Measurements from ENCODE around the gene TNS4. TPM values are rescaled to one million over a fixed set of nuclear protein-coding genes. Genes with fewer than 3 reads are reported as not detected.

TNS4 gene
- total RNA-seq, 1 donor from 2014 or later = 0.18 TPM

- H3K27me3 Mint-ChIP-seq = peaks cover 14% of the 10 kb centered on the region
- no peak overlapping the region for H3K27ac Mint-ChIP-seq
- no peaks in the 10 kb centered on the region for H3K36me3 Mint-ChIP-seq (ENCODE audit: low read depth)
- TF ChIP-seq, protein P1, sequence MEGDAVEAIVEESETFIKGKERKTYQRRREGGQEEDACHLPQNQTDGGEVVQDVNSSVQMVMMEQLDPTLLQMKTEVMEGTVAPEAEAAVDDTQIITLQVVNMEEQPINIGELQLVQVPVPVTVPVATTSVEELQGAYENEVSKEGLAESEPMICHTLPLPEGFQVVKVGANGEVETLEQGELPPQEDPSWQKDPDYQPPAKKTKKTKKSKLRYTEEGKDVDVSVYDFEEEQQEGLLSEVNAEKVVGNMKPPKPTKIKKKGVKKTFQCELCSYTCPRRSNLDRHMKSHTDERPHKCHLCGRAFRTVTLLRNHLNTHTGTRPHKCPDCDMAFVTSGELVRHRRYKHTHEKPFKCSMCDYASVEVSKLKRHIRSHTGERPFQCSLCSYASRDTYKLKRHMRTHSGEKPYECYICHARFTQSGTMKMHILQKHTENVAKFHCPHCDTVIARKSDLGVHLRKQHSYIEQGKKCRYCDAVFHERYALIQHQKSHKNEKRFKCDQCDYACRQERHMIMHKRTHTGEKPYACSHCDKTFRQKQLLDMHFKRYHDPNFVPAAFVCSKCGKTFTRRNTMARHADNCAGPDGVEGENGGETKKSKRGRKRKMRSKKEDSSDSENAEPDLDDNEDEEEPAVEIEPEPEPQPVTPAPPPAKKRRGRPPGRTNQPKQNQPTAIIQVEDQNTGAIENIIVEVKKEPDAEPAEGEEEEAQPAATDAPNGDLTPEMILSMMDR (IDR thresholded peaks at IDR 0.05) = no peak
- no peak overlapping the region for H3K4me3 Mint-ChIP-seq
- ChIA-PET CTCF (interaction anchor here (1.5 kb wide), 1 partner anchor 64 kb away, joined by 3 read pairs; no protein-coding TSS in a partner anchor), POLR2A (interaction anchor here (0.6 kb wide), 1 partner anchor 15 kb away, joined by 4 read pairs; no protein-coding TSS in a partner anchor)
- ATAC-seq (ENCODE audit: low read depth) = no peak
- intact Hi-C loops (cut with micrococcal nuclease) = no loop called here
- H3K4me1 Mint-ChIP-seq = peaks cover 5% of the 10 kb centered on the region
- no peak for DNase-seq
- no peaks in the 10 kb centered on the region for H3K9me3 Mint-ChIP-seq
These were observed 5.3 kb downstream of the TNS4 start for GRCh38 chr17:40496170-40496569.

DNA sequence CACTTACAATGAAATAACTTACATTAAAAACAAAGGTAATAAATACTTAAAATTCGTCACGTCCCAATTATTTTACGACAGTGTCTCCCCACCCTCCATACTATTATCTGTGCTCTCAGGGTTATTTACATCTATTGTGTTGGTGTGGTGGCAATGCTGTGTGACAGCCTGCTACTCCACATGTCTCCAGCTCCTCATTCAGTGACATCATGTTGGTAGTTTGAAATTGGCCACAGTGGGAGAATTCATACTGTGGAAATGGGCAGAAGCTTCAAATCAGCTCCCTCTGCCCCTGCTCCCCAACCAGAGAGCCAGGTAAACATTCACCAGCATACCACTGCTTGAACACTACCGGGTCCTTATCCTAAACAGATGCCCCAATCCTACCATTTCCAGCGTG, 6.3 kb downstream of the TNS4 start:
- CTCF ChIA-PET = no interaction called here
- Mint-ChIP-seq H3K36me3 (ENCODE audit: low read depth) (no peaks in the 10 kb centered on the region), H3K4me3 (no peak overlapping the region), H3K27me3 (peaks cover 10% of the 10 kb centered on the region), H3K27ac (no peak overlapping the region), H3K9me3 (no peaks in the 10 kb centered on the region), H3K4me1 (peaks cover 15% of the 10 kb centered on the region)
- ATAC-seq (ENCODE audit: low read depth) (no peak), DNase-seq (no peak)
- intact Hi-C loops (cut with micrococcal nuclease) = no loop called here
- POLR2A ChIA-PET = no interaction called here
- TF ChIP-seq, protein P1 (IDR thresholded peaks at IDR 0.05) = no peak

DNA sequence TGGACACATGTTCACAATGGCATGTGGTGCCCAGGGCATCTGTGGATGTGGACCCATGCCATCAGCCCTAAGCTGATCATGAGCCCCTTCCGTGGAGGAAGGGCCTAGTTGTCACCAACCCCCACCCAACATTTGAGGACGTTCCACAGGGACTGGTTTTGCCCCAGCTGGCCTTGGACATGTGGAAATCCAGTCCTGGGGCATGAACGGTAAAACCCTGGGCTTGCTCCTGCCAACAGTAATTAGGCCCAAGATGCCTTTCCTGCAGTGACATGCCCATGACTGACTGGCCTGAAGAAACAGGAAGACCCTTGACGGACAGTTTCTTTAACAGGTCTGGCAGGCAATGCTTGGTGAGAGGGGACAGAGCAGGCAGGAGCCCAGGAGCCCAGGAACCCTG, 7.7 kb downstream of the TNS4 start:
- Mint-ChIP-seq H3K4me3 (no peak overlapping the region), H3K27ac (no peak overlapping the region), H3K4me1 (peaks cover 26% of the 10 kb centered on the region), H3K9me3 (no peaks in the 10 kb centered on the region), H3K27me3 (peaks cover 2% of the 10 kb centered on the region), H3K36me3 (ENCODE audit: low read depth) (no peaks in the 10 kb centered on the region)
- no peak for DNase-seq
- ChIA-PET CTCF (interaction anchor here (1.1 kb wide), 1 partner anchor 40 kb away, joined by 5 read pairs; no protein-coding TSS in a partner anchor), POLR2A (no interaction called here)
- intact Hi-C loops (cut with micrococcal nuclease) = no loop called here
- ATAC-seq (ENCODE audit: low read depth) = no peak
- TF ChIP-seq, protein P1 (IDR thresholded peaks at IDR 0.05) = no peak

GRCh38 chr17:40491486-40491885, 9.9 kb downstream of the TNS4 start:
- no peak overlapping the region for H3K27ac Mint-ChIP-seq
- no peaks in the 10 kb centered on the region for H3K9me3 Mint-ChIP-seq
- DNase-seq = no peak
- H3K4me3 Mint-ChIP-seq = no peak overlapping the region
- TF ChIP-seq, protein P1 (IDR thresholded peaks at IDR 0.05) = no peak
- intact Hi-C loops (cut with micrococcal nuclease) = no loop called here
- ChIA-PET CTCF (no interaction called here), POLR2A (no interaction called here)
- no peaks in the 10 kb centered on the region for H3K27me3 Mint-ChIP-seq
- H3K36me3 Mint-ChIP-seq (ENCODE audit: low read depth) = no peaks in the 10 kb centered on the region
- peaks cover 27% of the 10 kb centered on the region for H3K4me1 Mint-ChIP-seq
- no peak for ATAC-seq (ENCODE audit: low read depth)

DNA sequence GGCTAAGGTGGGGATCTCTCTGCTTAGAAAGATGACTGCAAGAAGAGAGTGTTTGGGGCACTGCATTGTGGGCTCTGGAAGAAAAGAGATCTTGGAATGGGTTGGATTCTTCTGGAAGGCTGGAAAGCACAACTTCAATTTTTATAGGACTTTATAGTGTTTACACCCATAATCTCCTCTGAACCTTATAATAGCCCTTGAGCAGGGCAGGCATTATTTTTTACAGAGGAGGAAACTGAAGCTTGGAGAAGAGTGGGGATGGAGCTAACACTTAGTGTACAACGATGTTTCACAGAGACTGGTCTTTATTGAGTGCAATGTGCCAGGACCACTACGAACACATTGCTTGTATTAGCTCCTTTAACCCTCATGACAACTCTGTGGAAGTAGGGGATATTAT, 10.4 kb downstream of the TNS4 start:
- ChIA-PET CTCF (interaction anchor here (0.7 to 0.8 kb wide), 2 partner anchors 16 to 22 kb away, joined by 3 read pairs; no protein-coding TSS in a partner anchor), POLR2A (no interaction called here)
- Mint-ChIP-seq H3K27ac (no peak overlapping the region), H3K9me3 (no peaks in the 10 kb centered on the region), H3K36me3 (ENCODE audit: low read depth) (no peaks in the 10 kb centered on the region), H3K4me1 (peaks cover 27% of the 10 kb centered on the region), H3K4me3 (no peak overlapping the region), H3K27me3 (no peaks in the 10 kb centered on the region)
- intact Hi-C loops (cut with micrococcal nuclease) = no loop called here
- ATAC-seq (ENCODE audit: low read depth) (no peak), DNase-seq (no peak)
- TF ChIP-seq, protein P1 (IDR thresholded peaks at IDR 0.05) = no peak

Data from activated B cell treated with CpG ODN at 0.5 μM for 24 hours (primary cell).